Peyer's patch (tissue), 4 donors: ENCODE results near the gene DGKI.

Source experiments
- POLR2A ChIP-seq, 2 donors: fragments of 450-650 bp; IDR thresholded peaks; one replicate each; pipeline ENCODE4 v1.5.1; 2017; ENCODE audit warnings: antibody characterized with exemption in 2 of 2, mild to moderate bottlenecking in 2 of 2, moderate library complexity in 2 of 2
- TF ChIP-seq, protein P1 (sequence below), 6 experiments: fragments of 450-650 bp in 4 of 6; fragments of 200-600 bp in 2 of 6; sonication (generic) in 1 of 6; IDR thresholded peaks; one replicate each; pipeline ENCODE4 v1.5.1; 2017 to 2019; ENCODE audit warnings: antibody characterized with exemption in 6 of 6, mild to moderate bottlenecking in 3 of 6, moderate library complexity in 1 of 6

DNA sequence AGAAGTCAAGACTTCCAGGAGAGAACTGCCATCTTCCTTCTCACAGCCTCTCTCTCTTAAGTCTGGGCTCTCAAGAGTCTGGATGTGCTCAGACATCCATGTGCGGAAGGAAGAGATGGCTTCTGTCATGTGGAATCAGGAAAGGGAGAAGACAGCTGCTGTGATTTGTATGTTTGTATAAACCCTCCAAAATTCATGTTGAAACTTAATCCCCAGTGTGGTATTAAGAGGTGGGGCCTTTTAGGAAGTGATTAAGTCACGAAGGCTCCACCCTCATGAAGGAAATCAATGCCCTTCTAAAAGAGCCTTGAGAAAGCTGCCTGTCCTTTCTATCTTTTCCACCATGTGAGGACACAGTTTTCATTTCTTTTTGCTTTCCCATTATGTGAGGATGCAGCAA, 429.3 kb downstream of the DGKI start:
- TF ChIP-seq, protein P1, sequence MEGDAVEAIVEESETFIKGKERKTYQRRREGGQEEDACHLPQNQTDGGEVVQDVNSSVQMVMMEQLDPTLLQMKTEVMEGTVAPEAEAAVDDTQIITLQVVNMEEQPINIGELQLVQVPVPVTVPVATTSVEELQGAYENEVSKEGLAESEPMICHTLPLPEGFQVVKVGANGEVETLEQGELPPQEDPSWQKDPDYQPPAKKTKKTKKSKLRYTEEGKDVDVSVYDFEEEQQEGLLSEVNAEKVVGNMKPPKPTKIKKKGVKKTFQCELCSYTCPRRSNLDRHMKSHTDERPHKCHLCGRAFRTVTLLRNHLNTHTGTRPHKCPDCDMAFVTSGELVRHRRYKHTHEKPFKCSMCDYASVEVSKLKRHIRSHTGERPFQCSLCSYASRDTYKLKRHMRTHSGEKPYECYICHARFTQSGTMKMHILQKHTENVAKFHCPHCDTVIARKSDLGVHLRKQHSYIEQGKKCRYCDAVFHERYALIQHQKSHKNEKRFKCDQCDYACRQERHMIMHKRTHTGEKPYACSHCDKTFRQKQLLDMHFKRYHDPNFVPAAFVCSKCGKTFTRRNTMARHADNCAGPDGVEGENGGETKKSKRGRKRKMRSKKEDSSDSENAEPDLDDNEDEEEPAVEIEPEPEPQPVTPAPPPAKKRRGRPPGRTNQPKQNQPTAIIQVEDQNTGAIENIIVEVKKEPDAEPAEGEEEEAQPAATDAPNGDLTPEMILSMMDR (IDR thresholded peaks at IDR 0.05), result no peak
- no peak for TF ChIP-seq POLR2A (IDR thresholded peaks at IDR 0.05)
